Skeletal muscle cell (primary cell): ENCODE data around the gene CKS1B.
"Not testable (repeated sequence)": the region's sequence is repeated elsewhere in the genome, so short reads cannot be mapped to it uniquely, and the experiment has no call there.

ENCODE experiments used
- DNase-seq: peaks from one replicate; pipeline ENCODE4 v3.0.0-alpha.2; 2010; ENCODE audit warnings: low read depth
- H3K4me3 ChIP-seq: 2 replicates; pipeline ENCODE4 v1.5.1; 2011; ENCODE audit warnings: low read depth, mild to moderate bottlenecking, control low read depth, low read length, moderate library complexity

Gene CKS1B

GRCh38 chr1:154962156-154962749 lies 12.2 kb upstream of the CKS1B start:
- DNase-seq, result no peak
- peak overlapping the region; percentile 67 for H3K4me3 ChIP-seq

GRCh38 chr1:154962795-154963330 lies 11.6 kb upstream of the CKS1B start:
- no peak overlapping the region for H3K4me3 ChIP-seq

GRCh38 chr1:154963643-154964042 lies 10.8 kb upstream of the CKS1B start:
- H3K4me3 ChIP-seq, result no peak overlapping the region
- no peak for DNase-seq

More at GRCh38 chr1:154962795-154963330, 11.6 kb upstream of the CKS1B start:
- no peak for DNase-seq

GRCh38 chr1:154964359-154964758 lies 10.1 kb upstream of the CKS1B start:
- no peak for DNase-seq
- no peak overlapping the region for H3K4me3 ChIP-seq

- no peak overlapping the region for H3K4me3 ChIP-seq
- no peak for DNase-seq
Observed at GRCh38 chr1:154966111-154966510, 8.4 kb upstream of the CKS1B start.

GRCh38 chr1:154967331-154967950 lies 7.0 kb upstream of the CKS1B start:
- DNase-seq, result no peak
- peak overlapping the region; percentile 94 for H3K4me3 ChIP-seq

GRCh38 chr1:154968731-154969130 lies 5.8 kb upstream of the CKS1B start:
- peak overlapping the region; percentile 94 for H3K4me3 ChIP-seq
- DNase-seq, result no peak

- peak overlapping the region; percentile 94 for H3K4me3 ChIP-seq
- no peak for DNase-seq
Observed at GRCh38 chr1:154969246-154969645, 5.2 kb upstream of the CKS1B start.

- H3K4me3 ChIP-seq, result peak overlapping the region; percentile 94
- no peak for DNase-seq
Observed at GRCh38 chr1:154969860-154970452, 4.5 kb upstream of the CKS1B start.

GRCh38 chr1:154970631-154971340 lies 3.7 kb upstream of the CKS1B start, which contains the start of gene SHC1:
Gene SHC1 (minus strand): TSS chr1:154970747. CDS start chr1:154970526, 221 bp downstream.
- DNase-seq, result peak; percentile 84
- H3K4me3 ChIP-seq, result peak within 1 kb of the TSS; percentile 94

- DNase-seq, result no peak
- H3K4me3 ChIP-seq, result peak overlapping the region; percentile 94
Observed at GRCh38 chr1:154971341-154971998, 3.0 kb upstream of the CKS1B start.

GRCh38 chr1:154972213-154972516 lies 2.3 kb upstream of the CKS1B start:
- DNase-seq, result no peak
- peak overlapping the region; percentile 39 for H3K4me3 ChIP-seq

- H3K4me3 ChIP-seq, result peak overlapping the region; percentile 72
- DNase-seq, result peak; percentile 86
Observed at GRCh38 chr1:154972517-154973343, 1.8 kb upstream of the CKS1B start.

- DNase-seq, result peak; percentile 82
- peak overlapping the region; percentile 72 for H3K4me3 ChIP-seq
Observed at GRCh38 chr1:154973344-154974101, 958 bp upstream of the CKS1B start.

GRCh38 chr1:154974808-154975408 lies 427 bp downstream of the CKS1B start:
- peak; percentile 73 for DNase-seq
- peak overlapping the region; percentile 72 for H3K4me3 ChIP-seq

GRCh38 chr1:154975409-154976059 lies 1.1 kb downstream of the CKS1B start:
- DNase-seq, result no peak
- H3K4me3 ChIP-seq, result peak overlapping the region; percentile 72

- DNase-seq, H3K4me3 ChIP-seq: not testable (repeated sequence)
Observed at GRCh38 chr1:154977762-154978161, 3.3 kb downstream of the CKS1B start.
